ENCODE data around the gene CEMP1. TPM values are rescaled to one million over a fixed set of nuclear protein-coding genes. Genes with fewer than 3 reads are reported as not detected.

CEMP1 gene
- total and polyA plus RNA-seq, 4 donors, result 0.38 to 1.2 TPM; not detected in 2

DNA sequence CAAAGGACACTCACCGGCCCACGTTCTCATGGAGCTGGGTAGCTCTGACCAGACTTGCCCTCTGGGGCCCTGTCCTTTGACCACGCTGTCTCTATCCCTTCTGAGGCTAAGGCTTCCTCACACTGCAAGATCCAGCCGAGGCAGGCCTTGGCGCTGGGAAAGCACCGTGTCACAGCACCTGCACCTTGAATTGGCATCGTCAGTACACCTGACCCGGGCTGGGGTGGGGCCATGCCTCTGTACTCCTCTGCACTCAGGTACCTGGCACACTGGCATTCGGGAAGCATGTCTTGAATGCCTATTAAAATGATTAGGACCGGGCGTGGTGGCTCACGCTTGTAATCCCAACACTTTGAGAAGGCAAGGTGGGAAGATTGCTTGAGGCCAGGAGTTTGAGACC, 50.3 kb downstream of the CEMP1 start:
- H3K4me1 ChIP-seq (ENCODE audit: control insufficient read depth in 1 of 2, insufficient read depth in 2 of 2, low read length in 2 of 2), result no peaks in the 10 kb centered on the region
- no peaks in the 10 kb centered on the region for H3K36me3 ChIP-seq (ENCODE audit: control insufficient read depth in 1 of 2, insufficient read depth in 2 of 2, low read length in 1 of 2)
- H3K4me3 ChIP-seq (ENCODE audit: low read length in 2 of 2), result no peak overlapping the region
- no peak overlapping the region for H3K27ac ChIP-seq (ENCODE audit: low read depth in 1 of 2, low read length in 2 of 2)
- no peaks in the 10 kb centered on the region for H3K27me3 ChIP-seq (ENCODE audit: control insufficient read depth in 1 of 2, insufficient read depth in 2 of 2, low read length in 1 of 2)
- DNase-seq, result no peak
- no peaks in the 10 kb centered on the region for H3K9me3 ChIP-seq (ENCODE audit: control insufficient read depth, low read length)
- no peak for ATAC-seq (ENCODE audit: low FRiP score)
- 83 to 87% methylated on average over 12 of the region's 12 CpGs for WGBS, 2 donors
- intact Hi-C loops (cut with DNase I), result no loop called here

Small RNA genes lying within 50 kb of the gene (microRNA-seq; reads per million reads assigned to microRNA genes)
- 0 reads per million in 2 donors for gene MIR3178

Other genes starting within 250 kb of the CEMP1 start
- 10 to 100 TPM; 11.7 to 19.3 TPM for gene ABCA3, start 190.7 kb downstream of the CEMP1 start, total RNA-seq
- gene ABCA3, start 190.7 kb downstream of the CEMP1 start, polyA plus RNA-seq, result 1 to 10 TPM; 2.6 to 7.6 TPM
- 1 to 10 TPM in 1 of 2 donors, under 1 TPM in 1; 0.91 to 3.6 TPM for gene CCNF, start 102.0 kb downstream of the CEMP1 start, total RNA-seq
- under 1 TPM; 0.33 to 0.75 TPM for gene CCNF, start 102.0 kb downstream of the CEMP1 start, polyA plus RNA-seq
- gene TEDC2, start 71.3 kb downstream of the CEMP1 start, total RNA-seq, result under 1 TPM; 0.62 to 0.84 TPM
- 1 to 10 TPM in 1 of 2 donors, under 1 TPM in 1; 0.38 to 1.6 TPM for gene TEDC2, start 71.3 kb downstream of the CEMP1 start, polyA plus RNA-seq
- under 1 TPM in 1 of 2 donors, not detected in 1; 0.42 TPM for gene NTN3, start 60.1 kb downstream of the CEMP1 start, total RNA-seq
- not detected for gene NTN3, start 60.1 kb downstream of the CEMP1 start, polyA plus RNA-seq
- 10 to 100 TPM in 1 of 2 donors, 1 to 10 TPM in 1; 6.9 to 15.6 TPM for gene TBC1D24, start 56.3 kb downstream of the CEMP1 start, total RNA-seq
- gene TBC1D24, start 56.3 kb downstream of the CEMP1 start, polyA plus RNA-seq, result 1 to 10 TPM in 1 of 2 donors, under 1 TPM in 1; 0.38 to 3.0 TPM
- 100 to 1,000 TPM; 116 to 119 TPM for gene ATP6V0C, start 17.5 kb downstream of the CEMP1 start, total RNA-seq
- gene ATP6V0C, start 17.5 kb downstream of the CEMP1 start, polyA plus RNA-seq, result 100 to 1,000 TPM in 1 of 2 donors, 10 to 100 TPM in 1; 67.9 to 108 TPM
- 10 to 100 TPM; 22.0 to 44.6 TPM for gene AMDHD2, start 11.0 kb downstream of the CEMP1 start, total RNA-seq
- gene AMDHD2, start 11.0 kb downstream of the CEMP1 start, polyA plus RNA-seq, result 10 to 100 TPM; 19.5 to 48.6 TPM
- gene PDPK1, start 6.6 kb upstream of the CEMP1 start, total RNA-seq, result 10 to 100 TPM; 43.0 to 46.4 TPM
- 10 to 100 TPM; 12.7 to 17.9 TPM for gene PDPK1, start 6.6 kb upstream of the CEMP1 start, polyA plus RNA-seq
- gene KCTD5, start 151.1 kb upstream of the CEMP1 start, total RNA-seq, result 10 to 100 TPM; 14.3 to 15.5 TPM
- 10 to 100 TPM in 1 of 2 donors, 1 to 10 TPM in 1; 9.7 to 13.0 TPM for gene KCTD5, start 151.1 kb upstream of the CEMP1 start, polyA plus RNA-seq
- 1 to 10 TPM; 1.3 to 2.2 TPM for gene PRSS27, start 188.8 kb upstream of the CEMP1 start, total RNA-seq
- gene PRSS27, start 188.8 kb upstream of the CEMP1 start, polyA plus RNA-seq, result 1 to 10 TPM; 1.4 to 1.6 TPM
- gene SRRM2, start 221.2 kb upstream of the CEMP1 start, total RNA-seq, result 100 to 1,000 TPM; 552 to 716 TPM
- 100 to 1,000 TPM; 194 to 946 TPM for gene SRRM2, start 221.2 kb upstream of the CEMP1 start, polyA plus RNA-seq
- gene ELOB, start 245.9 kb upstream of the CEMP1 start, total RNA-seq, result 100 to 1,000 TPM; 146 to 174 TPM
- gene ELOB, start 245.9 kb upstream of the CEMP1 start, polyA plus RNA-seq, result 100 to 1,000 TPM; 368 to 843 TPM

All from aorta (tissue), 5 donors.